Amniotic stem cell (primary cell): ENCODE measurements around the gene AKAP12.

ENCODE experiments used
- DNase-seq: peaks from one replicate; lab custom pipeline; 2025; lab: John Stamatoyannopoulos, UW

AKAP12 gene

DNA sequence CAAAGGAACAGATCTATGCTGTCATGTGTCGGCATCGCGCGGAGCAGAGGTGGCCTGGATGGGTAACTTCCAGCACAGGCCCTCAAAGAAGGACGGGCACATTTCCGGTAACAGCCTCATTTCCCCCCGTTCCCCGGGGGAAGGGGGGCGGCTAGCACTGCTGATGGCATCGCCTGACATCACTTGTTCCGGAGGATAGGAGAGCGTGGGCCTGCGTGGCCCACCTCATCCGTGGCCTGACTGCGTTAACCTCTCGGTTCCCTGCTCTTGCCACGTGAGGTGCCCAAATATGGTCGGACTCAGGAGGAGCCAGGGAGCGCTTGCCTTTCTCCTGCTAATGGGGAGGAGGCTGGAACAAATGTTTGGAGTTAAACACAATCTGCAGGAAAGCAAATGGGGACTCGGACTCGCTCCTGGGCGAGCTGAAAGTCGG, at the start of gene AKAP12:
Gene AKAP12 (plus strand): TSS at position 365 of the 433 bp plus-strand sequence. CDS start 596 bp downstream, outside the sequence.
- DNase-seq: no peak

DNA sequence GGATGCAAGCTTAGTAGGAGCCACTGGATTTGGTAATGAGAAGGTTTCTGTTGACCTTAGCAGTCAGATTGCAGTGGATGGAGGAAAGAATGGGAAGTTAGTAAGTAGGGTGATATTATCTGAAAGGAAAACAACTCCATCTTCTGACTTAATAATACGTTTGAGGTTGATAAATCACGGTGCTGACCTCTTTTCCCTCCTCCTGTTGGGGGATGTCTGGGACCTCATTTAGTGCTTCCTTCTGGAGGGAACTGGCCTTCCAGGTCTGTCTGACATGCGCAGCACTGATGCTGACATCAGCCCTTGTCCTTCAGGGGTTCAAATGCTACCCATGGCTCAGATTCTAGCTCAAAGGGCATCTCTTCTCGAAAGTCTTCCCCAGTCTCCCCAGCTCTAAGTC, 48.2 kb upstream of the AKAP12 start:
- no peak for DNase-seq

DNA sequence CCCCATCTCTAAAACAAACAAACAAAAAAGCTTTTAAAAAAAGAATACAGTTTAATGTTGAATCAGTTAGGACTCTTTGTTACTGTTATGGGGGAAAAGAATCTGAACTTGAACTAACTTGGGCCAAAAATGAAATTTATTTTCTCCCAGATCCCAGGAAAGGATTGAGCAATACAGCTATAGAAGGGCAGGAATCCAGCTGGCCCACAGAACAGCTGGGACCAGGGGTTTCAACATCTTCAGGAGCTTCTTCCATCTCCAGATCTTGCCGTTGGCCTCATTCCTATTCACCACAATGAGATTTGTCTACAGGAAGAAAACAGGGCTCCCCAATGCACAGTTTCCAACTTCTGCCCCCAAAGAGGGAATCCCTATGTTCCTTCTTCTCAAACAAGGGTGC, 43.2 kb upstream of the AKAP12 start:
- DNase-seq: no peak

DNA sequence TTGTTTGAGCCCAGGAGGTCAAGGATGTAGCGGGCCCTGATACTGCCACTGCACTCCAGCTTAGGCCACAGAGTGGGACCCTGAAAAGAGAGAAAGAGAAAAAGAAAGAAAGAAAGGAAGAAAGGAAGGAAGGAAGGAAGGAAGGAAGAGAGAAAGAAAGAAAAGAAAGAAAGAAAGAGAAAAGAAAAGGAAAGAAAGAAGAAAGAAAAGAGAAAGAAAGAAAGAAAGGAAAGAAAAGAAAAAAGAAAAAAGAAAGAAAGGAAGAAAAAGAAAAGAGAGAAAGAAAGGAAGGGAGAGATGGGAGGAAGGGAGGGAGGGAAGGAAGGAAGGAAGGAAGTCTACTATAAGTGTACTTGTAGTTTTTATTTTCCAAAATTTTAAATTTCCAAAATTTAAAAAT, 42.2 kb upstream of the AKAP12 start:
- DNase-seq: no peak

GRCh38 chr6:151199991-151200390, 39.8 kb upstream of the AKAP12 start:
- no peak for DNase-seq

DNA sequence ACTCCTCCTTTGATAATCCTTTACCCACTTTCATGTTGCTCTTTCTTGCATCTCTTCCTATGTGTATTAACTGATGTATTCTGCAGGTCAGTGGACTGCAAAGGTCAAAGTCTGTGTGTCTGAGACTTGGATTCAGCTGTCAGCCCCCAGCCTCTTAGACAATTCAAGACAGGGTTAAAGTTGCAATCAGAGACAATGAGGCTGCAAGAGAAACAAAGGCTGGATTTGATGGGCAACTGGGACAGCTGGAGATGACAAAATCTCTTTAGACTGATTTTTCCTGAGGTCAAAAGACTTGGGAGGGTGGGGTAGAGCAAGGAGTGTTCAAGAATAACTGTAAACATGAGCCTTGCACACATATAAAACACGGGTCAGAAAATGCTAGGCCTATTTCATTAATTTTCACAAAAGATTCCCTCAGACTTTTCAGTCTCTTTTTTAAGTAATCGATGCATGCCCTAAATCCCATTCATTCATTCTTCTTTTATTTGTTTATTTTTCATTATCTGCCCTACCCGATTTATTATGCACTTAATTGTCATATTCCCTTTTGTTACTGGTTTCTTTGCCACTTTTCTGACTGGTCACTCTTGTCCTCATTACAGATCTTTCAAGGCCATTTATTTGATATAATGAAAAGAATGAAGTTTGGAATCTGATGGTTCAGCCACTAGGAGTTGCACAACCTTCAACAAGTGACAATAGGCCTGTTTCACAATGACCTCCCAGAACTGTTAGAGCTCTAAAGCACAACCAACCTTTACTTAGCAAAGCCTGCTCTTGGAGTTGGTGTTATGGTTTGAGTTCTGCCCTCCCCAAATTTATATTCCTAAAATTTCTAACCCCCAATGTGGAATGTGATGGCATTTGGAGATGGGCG, 33.8 kb upstream of the AKAP12 start:
- DNase-seq: no peak

DNA sequence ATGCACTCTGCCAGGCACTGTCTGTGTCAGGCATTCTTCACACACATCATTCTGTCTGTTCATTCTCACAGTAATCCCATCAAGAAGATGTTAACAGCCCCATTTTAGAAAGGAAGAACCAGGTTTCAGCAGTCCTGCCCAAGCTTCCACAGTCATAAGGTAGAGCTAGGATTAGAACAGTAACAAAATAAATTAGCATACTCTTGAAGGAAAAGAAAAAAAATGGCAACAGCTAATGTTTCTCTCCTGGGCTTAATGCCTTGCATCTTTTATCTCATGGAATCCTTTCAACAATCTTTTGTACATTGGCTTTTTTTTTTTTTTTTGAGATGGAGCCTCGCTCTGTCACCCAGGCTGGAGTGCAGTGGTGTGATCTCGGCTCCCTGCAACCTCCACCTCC, 32.1 kb upstream of the AKAP12 start:
- DNase-seq: no peak

- no peak for DNase-seq
Measured at GRCh38 chr6:151209071-151209831, 30.5 kb upstream of the AKAP12 start.

DNA sequence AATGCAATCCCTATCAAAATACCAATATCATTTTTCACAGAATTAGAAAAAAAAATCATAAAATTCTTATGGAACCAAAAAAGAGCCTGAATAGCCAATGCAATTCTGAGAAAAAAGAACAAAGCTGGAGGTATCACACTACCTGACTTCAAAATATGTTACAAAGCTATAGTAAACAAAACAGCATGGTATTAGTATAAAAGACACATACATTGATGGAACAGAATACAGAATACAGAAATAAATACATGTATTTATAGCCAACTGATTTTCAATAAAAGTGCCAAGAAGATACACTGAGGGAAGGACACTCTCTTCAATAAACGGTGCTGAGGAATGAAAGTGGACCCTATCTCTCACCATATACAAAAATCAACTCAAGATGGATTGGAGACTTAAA, 28.7 kb upstream of the AKAP12 start:
- no peak for DNase-seq

DNA sequence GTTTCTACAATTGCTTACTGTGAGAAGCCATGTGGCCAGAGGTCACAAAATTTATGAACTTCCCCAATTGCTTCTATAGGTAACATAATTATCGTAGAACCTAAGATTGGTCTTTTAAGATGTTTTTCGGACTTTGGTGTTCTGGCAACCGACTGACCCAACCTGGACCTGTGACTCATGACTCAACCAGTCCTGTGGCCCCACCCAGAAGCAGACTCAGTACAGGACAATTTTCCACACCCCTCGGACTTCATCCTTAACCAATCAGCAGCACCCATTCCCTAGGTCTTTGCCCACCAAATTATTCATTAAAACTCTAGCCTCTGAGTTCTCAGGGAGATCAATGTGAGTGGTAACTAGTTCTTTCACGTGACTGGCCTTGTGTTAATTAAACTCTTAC, 26.4 kb upstream of the AKAP12 start:
- DNase-seq: no peak

DNA sequence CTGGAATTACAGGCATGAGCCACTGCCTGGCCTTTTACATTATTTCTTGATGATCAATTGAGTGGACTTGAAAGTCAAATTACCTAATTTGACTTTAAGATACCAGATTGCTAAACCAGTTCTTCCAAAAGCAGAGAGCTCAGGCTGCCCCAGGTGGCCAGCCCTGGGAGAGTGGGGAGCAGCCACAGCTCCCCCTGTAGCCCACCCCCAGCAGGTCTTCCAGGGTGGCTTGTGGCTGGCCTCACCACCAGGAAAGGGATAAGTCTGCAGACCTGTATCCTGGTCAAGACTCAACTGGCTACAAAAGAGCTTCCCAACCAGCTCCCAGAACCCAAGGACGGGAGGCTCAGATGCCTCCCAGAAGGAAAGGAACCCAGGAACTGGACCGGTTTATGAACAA, 23.8 kb upstream of the AKAP12 start:
- DNase-seq: no peak

DNA sequence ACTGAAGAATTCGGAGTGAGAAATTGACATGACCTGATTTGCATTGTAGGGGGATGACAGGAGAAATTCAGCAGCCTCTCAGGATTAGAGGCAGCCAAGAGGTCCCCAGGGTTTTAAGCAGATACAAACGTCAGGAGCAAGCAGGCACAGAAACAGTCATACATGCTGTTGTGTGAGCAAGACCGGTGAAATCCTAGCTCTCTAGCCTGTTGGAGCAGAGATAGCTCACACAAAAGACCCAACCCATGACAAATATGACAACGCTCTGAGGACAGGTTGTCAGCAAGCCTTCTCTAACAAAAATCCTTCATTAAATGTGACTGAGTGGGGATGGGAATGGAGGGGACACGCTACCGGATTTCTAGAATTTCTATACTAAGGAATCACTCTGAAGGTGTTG, 23.0 kb upstream of the AKAP12 start:
- DNase-seq: no peak

DNA sequence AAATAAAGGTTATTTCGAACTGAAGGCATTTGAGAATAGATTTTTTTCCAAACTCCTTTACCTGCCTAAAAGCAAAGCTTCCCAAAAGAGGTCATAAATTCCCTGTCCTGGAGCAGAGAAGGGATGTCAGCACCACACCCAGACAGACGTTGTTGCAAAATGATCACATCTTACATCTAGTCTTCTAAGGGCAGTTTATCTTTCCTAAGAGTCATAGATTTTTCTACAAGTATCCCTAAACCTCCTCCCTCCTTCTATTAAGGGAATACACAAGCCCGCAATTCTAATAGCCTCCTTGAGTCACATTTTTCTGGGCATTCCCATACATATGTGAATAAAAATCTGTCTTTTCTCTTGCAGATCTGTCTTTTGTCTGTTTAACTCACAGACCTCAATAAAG, 20.6 kb upstream of the AKAP12 start:
- DNase-seq: no peak

- no peak for DNase-seq
Measured at GRCh38 chr6:151224076-151224475, 15.7 kb upstream of the AKAP12 start.

DNA sequence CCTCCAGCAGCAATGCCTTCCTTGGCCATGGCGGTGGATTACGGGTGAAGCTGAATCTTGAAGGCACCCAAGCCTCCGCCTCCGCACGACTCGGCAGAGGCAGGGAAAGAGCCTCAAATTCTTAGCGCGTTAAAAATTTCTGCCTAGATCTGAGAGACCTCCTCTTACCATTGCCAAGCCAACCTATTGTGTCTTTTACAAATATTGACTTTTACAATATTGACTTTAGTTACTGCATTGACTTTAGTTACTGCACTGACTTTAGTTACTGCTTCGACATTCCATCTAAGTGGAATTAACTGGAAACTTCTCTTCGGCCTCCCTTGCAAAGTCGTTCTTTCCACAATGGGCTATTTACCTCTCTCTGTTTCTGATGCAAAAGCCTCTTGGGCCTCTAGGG, 13.8 kb upstream of the AKAP12 start:
- DNase-seq: no peak

DNA sequence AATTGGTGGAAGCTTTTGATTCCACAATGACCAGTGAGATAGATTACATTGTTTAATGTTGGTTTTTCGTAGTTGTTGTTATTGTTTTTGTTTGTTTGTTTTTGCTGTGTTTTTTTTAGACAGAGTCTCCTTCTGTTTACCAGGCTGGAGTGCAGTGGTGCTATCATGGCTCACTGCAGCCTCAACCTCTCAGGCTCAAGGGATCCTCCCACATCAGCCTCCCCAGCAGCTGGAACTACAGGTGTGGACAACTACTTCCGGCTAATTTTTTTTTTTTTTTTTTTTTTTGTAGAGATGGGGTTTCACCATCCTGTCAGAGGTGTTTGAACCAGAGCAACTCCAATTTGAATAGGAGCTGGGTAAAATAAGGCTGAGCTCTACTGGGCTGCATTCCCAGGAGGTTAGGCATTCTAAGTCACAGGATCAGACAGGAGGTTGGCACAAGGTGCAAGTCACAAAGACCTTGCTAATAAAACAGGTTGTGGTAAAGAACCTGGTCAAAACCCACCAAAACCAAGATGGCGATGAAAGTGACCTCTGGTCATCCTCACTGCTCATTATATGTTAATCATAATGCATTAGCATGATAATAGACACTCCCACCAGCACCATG, 10.9 kb upstream of the AKAP12 start:
- no peak for DNase-seq

DNA sequence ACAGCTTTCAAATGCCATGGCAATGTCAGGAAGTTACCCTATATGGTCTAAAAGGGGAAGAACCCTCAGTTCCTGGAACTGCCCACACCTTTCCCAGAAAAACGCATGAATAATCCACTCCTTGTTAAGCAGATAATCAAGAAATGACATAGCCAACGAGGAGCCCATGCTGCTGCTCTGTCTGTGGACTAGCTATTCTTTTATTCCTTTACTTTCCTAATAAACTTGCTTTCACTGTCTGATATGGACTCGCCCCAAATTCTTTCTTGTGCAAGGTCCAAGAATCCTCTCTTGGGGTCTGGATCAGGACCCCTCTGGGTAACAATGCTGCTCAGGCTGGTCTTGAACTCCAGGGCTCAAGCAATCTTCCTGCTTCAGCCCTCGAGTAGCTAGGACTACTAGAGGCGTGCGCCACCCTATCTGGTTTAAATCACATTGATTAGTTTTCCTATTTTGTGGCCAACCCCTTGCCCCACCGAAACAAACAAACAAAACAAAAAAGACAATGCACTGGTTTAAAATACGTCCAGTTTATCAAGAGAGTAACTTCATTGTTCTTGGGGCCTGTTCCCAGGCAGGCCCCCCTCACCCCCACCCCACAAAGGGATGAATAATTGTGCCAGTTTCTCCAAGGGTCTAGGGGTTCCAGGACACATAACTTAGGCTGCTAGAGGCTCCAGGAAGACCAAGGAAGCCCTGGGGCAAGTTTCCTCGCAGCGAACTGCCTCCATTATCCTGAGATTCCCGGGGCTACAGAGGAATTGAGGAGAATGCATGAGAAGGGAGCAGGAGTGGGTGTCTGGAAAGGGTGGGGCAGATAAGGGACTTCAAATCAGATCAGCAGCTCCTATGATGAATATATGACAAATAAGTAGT, 10.1 kb upstream of the AKAP12 start:
- no peak for DNase-seq

- DNase-seq: no peak
Measured at GRCh38 chr6:151230277-151230577, 9.5 kb upstream of the AKAP12 start.

GRCh38 chr6:151232899-151233298, 6.9 kb upstream of the AKAP12 start:
- DNase-seq: no peak

- DNase-seq: no peak
Measured at GRCh38 chr6:151233731-151234130, 6.0 kb upstream of the AKAP12 start.

GRCh38 chr6:151236668-151237401, 2.9 kb upstream of the AKAP12 start:
- no peak for DNase-seq
